Choroid plexus epithelial cell (primary cell): ENCODE results near the gene KRTAP17-1.
"Not testable (repeated sequence)": the region's sequence is repeated elsewhere in the genome, so short reads cannot be mapped to it uniquely, and the experiment has no call there.

Experiments used
- DNase-seq: peaks from one replicate; pipeline ENCODE4 v3.0.0-alpha.2; 2010; ENCODE audit warnings: low read depth
- H3K4me3 ChIP-seq: 2 replicates; pipeline ENCODE4 v1.5.1; 2011; ENCODE audit warnings: low read depth, mild to moderate bottlenecking, control low read depth, low read length, moderate library complexity
- CTCF ChIP-seq: conservative IDR thresholded peaks from 2 replicates; pipeline ENCODE4 v1.5.1; 2011; ENCODE audit warnings: low read depth, mild to moderate bottlenecking, control low read depth, inconsistent platforms, low read length, moderate library complexity

The KRTAP17-1 gene

GRCh38 chr17:41284546-41284945 is 31.0 kb downstream of the KRTAP17-1 start:
- no peak for DNase-seq
- H3K4me3 ChIP-seq: no peak overlapping the region
- no peak for TF ChIP-seq CTCF

- DNase-seq: peak; percentile 20
- H3K4me3 ChIP-seq: no peak overlapping the region
- TF ChIP-seq CTCF: no peak
Measured at GRCh38 chr17:41284043-41284442, 31.5 kb downstream of the KRTAP17-1 start.

GRCh38 chr17:41278176-41278955 is 37.1 kb downstream of the KRTAP17-1 start:
- no peak overlapping the region for H3K4me3 ChIP-seq
- no peak for DNase-seq
- no peak for TF ChIP-seq CTCF

GRCh38 chr17:41275648-41276190 is 39.8 kb downstream of the KRTAP17-1 start, which contains the start of gene KRTAP9-7:
KRTAP9-7 (plus strand) TSS chr17:41275698; CDS start chr17:41275698, 0 bp downstream.
- not testable (repeated sequence) for H3K4me3 ChIP-seq, DNase-seq

GRCh38 chr17:41271858-41272257 is 43.7 kb downstream of the KRTAP17-1 start:
- no peak overlapping the region for H3K4me3 ChIP-seq
- no peak for TF ChIP-seq CTCF
- DNase-seq: no peak

GRCh38 chr17:41271323-41271722 is 44.2 kb downstream of the KRTAP17-1 start:
- not testable (repeated sequence) for DNase-seq, H3K4me3 ChIP-seq

- no peak for TF ChIP-seq CTCF
- no peak for DNase-seq
- no peak overlapping the region for H3K4me3 ChIP-seq
Measured at GRCh38 chr17:41267711-41268110, 47.8 kb downstream of the KRTAP17-1 start.

GRCh38 chr17:41265078-41265477 is 50.4 kb downstream of the KRTAP17-1 start, which contains the start of gene KRTAP9-6:
KRTAP9-6 (plus strand) TSS chr17:41265378; CDS start chr17:41265378, 0 bp downstream.
- no peak for DNase-seq
- H3K4me3 ChIP-seq: no peak within 1 kb of the TSS
- TF ChIP-seq CTCF: no peak
